CD4-positive, alpha-beta memory T cell (primary cell): ENCODE data around the gene RPS27A. TPM values are rescaled to one million over a fixed set of nuclear protein-coding genes. Genes with fewer than 3 reads are reported as not detected.
A peak's percentile ranks its signal among the peaks of the same experiment; 100 is the strongest.
"Not testable (repeated sequence)": the region's sequence is repeated elsewhere in the genome, so short reads cannot be mapped to it uniquely, and the experiment has no call there.

ENCODE experiments used
- CTCF ChIA-PET: fragments of 350-600 bp; sonication (Branson Sonifier 250); formaldehyde crosslinking; loops from one replicate; lab custom pipeline; 2021; ENCODE audit warnings: inconsistent platforms; ENCODE audit not compliant: partially characterized antibody; lab: Charles Lee
- POLR2A ChIA-PET: fragments of 350-600 bp; sonication (Branson Sonifier 250); formaldehyde crosslinking; loops from one replicate; lab custom pipeline; 2021; ENCODE audit not compliant: partially characterized antibody; lab: Charles Lee
- DNase-seq, 5 donors: peaks; one replicate each; pipeline versions ENCODE4 v3.0.0 to v3.0.0-alpha.2; 2020 to 2022; ENCODE audit warnings: mixed read lengths in 1 of 5
- H3K27ac ChIP-seq: one replicate; pipeline ENCODE4 v1.7.0; 2013; ENCODE audit warnings: low read depth, low read length
- H3K27me3 ChIP-seq: 2 replicates; pipeline ENCODE4 v1.7.0; 2013; ENCODE audit warnings: mild to moderate bottlenecking, low read length, moderate library complexity; ENCODE audit not compliant: insufficient read depth
- H3K36me3 ChIP-seq: 2 replicates; pipeline ENCODE4 v1.7.0; 2013; ENCODE audit warnings: mild to moderate bottlenecking, low read length, moderate library complexity; ENCODE audit not compliant: insufficient read depth
- H3K4me1 ChIP-seq: 2 replicates; pipeline ENCODE4 v1.7.0; 2013; ENCODE audit warnings: mild to moderate bottlenecking, low read length, moderate library complexity; ENCODE audit not compliant: insufficient read depth
- H3K4me3 ChIP-seq, 2 donors: one replicate each; pipeline ENCODE4 v1.7.0; 2013; ENCODE audit warnings: low read length in 2 of 2, mild to moderate bottlenecking in 1 of 2
- H3K9me3 ChIP-seq, 2 donors: one replicate each; pipeline ENCODE4 v1.7.0; 2013; ENCODE audit warnings: low read length in 2 of 2, control low read depth in 1 of 2; ENCODE audit not compliant: control insufficient read depth in 1 of 2
- H3K27ac Mint-ChIP-seq, 7 donors: one replicate each; pipeline ENCODE4 v1.8.0; 2020 to 2021; ENCODE audit warnings: mixed read lengths in 7 of 7, mild to moderate bottlenecking in 6 of 7, inconsistent platforms in 3 of 7, moderate library complexity in 3 of 7
- H3K27me3 Mint-ChIP-seq, 2 donors: one replicate each; pipeline ENCODE4 v1.8.0; 2020 to 2021; ENCODE audit warnings: mixed read lengths in 2 of 2
- H3K36me3 Mint-ChIP-seq, 2 donors: one replicate each; pipeline ENCODE4 v1.8.0; 2020 to 2021; ENCODE audit warnings: mixed read lengths in 2 of 2, inconsistent platforms in 1 of 2, mild to moderate bottlenecking in 1 of 2
- H3K4me1 Mint-ChIP-seq, 4 donors: one replicate each; pipeline ENCODE4 v1.8.0; 2020 to 2021; ENCODE audit warnings: mixed read lengths in 4 of 4, mild to moderate bottlenecking in 1 of 4
- H3K4me3 Mint-ChIP-seq, 8 donors: one replicate each; pipeline ENCODE4 v1.8.0; 2020 to 2021; ENCODE audit warnings: mixed read lengths in 8 of 8, mild to moderate bottlenecking in 7 of 8, moderate library complexity in 6 of 8, inconsistent platforms in 3 of 8
- H3K9me3 Mint-ChIP-seq, 8 donors: one replicate each; pipeline ENCODE4 v1.8.0; 2020 to 2021; ENCODE audit warnings: mixed read lengths in 8 of 8, mild to moderate bottlenecking in 5 of 8, inconsistent platforms in 3 of 8, moderate library complexity in 1 of 8
- intact Hi-C: fragments of 100-400 bp; cut with micrococcal nuclease; formaldehyde crosslinking; loops from one replicate; pipeline ENCODE4 v1.15.1; 2023
- polyA plus RNA-seq, 2 donors: library from polyadenylated mRNA; unstranded; fragments of 300-500 nt; fragmentation: Illumina TruSeq; gene quantifications; one replicate each; pipeline ENCODE4 v1.2.3, GENCODE V29; 2021
- total RNA-seq, 2 experiments: library from RNA; stranded (reverse); gene quantifications; one replicate each; pipeline ENCODE4 v1.2.3, GENCODE V29; 2021

The RPS27A gene
- total and polyA plus RNA-seq, 4 experiments from 2014 or later, result 2,280 to 3,667 (median 2,534) TPM

DNA sequence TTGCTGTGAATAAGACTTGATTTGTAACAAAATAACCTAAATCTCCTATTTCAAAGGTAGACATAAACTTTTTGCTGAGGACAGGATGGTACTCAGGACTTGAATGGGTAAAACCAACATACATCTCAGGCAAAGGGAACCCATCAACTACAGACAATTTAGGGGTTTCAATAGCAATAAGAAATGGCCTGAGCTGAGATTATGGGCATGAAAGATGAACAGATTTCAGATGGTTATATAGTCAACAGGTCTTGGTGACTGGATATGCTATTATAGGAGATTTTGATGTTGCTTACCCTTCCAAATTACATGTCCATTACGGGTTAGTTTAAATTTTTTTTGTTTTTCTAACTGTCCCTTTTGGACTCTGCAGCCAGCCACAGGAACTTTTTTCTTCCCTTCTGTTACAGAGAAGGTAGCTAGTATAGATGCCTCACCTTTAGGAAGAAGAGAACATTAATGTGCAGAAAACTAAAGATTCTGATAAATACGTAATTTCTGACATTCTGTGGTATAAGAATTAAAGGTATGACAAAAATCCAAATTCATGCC, 4.6 kb downstream of the RPS27A start:
- peaks cover 29 to 58% of the 10 kb centered on the region in 2 donors for H3K36me3 Mint-ChIP-seq
- no peaks in the 10 kb centered on the region for H3K27me3 ChIP-seq
- H3K36me3 ChIP-seq, result peaks cover 38% of the 10 kb centered on the region
- no peak overlapping the region for H3K27ac ChIP-seq
- H3K4me3 Mint-ChIP-seq, result no peak overlapping the region
- H3K27me3 Mint-ChIP-seq, result no peaks in the 10 kb centered on the region
- intact Hi-C loops, result loop anchor here (10.0 kb wide), 1 partner anchor 672 kb away; no protein-coding TSS in a partner anchor
- DNase-seq, result no peak
- peaks cover 16 to 36% (median 31%) of the 10 kb centered on the region in 4 donors for H3K4me1 Mint-ChIP-seq
- no peak overlapping the region for H3K4me3 ChIP-seq
- peaks cover 29% of the 10 kb centered on the region for H3K4me1 ChIP-seq
- H3K27ac Mint-ChIP-seq, result peak overlapping the region in 1 of 7 donors; percentile 97
- H3K9me3 Mint-ChIP-seq, result no peaks in the 10 kb centered on the region
- no peaks in the 10 kb centered on the region for H3K9me3 ChIP-seq
- ChIA-PET CTCF (interaction anchor here (1.3 kb wide), 1 partner anchor 14 kb away, joined by 4 read pairs; no protein-coding TSS in a partner anchor), POLR2A (no interaction called here)

DNA sequence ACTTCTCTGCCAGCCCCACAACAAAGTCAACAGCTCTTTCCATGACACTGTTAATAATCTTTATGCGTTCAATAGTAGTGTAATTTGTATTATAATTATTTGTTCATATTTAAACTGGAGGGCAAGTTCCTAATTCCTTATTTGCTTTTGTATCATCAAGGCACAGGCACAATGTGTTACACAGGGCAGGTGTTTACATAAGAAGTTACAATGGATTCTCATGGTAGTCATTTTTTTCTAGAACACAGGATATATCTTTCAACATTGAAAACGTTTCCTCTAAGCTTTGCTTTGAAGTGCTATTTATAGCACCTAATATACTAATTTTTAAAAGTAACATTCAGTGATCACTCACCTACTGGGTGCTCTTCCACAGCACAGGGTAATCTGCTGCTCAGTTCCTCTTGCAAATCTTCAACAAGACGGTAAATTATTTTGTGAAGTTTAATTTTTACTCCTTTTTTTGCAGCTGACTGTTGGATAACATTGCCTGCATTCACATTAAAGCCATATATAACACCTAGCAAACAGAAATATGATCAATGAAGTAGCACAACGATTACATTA, 7.3 kb downstream of the RPS27A start:
- Mint-ChIP-seq H3K36me3 (peaks cover 18 to 50% of the 10 kb centered on the region in 2 donors), H3K27ac (no peak overlapping the region), H3K4me1 (peaks cover 5 to 16% (median 12%) of the 10 kb centered on the region in 4 donors), H3K4me3 (no peak overlapping the region), H3K27me3 (no peaks in the 10 kb centered on the region), H3K9me3 (no peaks in the 10 kb centered on the region)
- intact Hi-C loops, result loop anchor here (10.0 kb wide), 1 partner anchor 675 kb away; no protein-coding TSS in a partner anchor
- H3K4me3 ChIP-seq, result no peak overlapping the region
- DNase-seq, result no peak
- POLR2A ChIA-PET, result no interaction called here
- H3K36me3 ChIP-seq, result peaks cover 25% of the 10 kb centered on the region
- no peak overlapping the region for H3K27ac ChIP-seq
- H3K9me3 ChIP-seq, result no peaks in the 10 kb centered on the region
- H3K27me3 ChIP-seq, result no peaks in the 10 kb centered on the region
- CTCF ChIA-PET, result no interaction called here
- H3K4me1 ChIP-seq, result peaks cover 12% of the 10 kb centered on the region

- H3K27ac Mint-ChIP-seq, H3K4me1 Mint-ChIP-seq, H3K9me3 Mint-ChIP-seq, H3K27me3 Mint-ChIP-seq, intact Hi-C loops, H3K27ac ChIP-seq, H3K4me3 Mint-ChIP-seq, H3K4me1 ChIP-seq, H3K27me3 ChIP-seq, H3K4me3 ChIP-seq, H3K9me3 ChIP-seq, DNase-seq, CTCF ChIA-PET: not testable (repeated sequence)
- peaks cover 16 to 45% of the 10 kb centered on the region in 2 donors for H3K36me3 Mint-ChIP-seq
- POLR2A ChIA-PET, result interaction anchor here (0.6 kb wide), 1 partner anchor 17 kb away, joined by 4 read pairs; no protein-coding TSS in a partner anchor
- peaks cover 14% of the 10 kb centered on the region for H3K36me3 ChIP-seq
Observed at GRCh38 chr2:55241582-55241981, 9.1 kb downstream of the RPS27A start.

GRCh38 chr2:55242617-55243016, 10.1 kb downstream of the RPS27A start:
- no peak for DNase-seq
- CTCF ChIA-PET, result interaction anchor here (1.0 kb wide), 1 partner anchor 19 kb away, joined by 3 read pairs; no protein-coding TSS in a partner anchor
- no peak overlapping the region for H3K4me3 Mint-ChIP-seq
- POLR2A ChIA-PET, result no interaction called here
- intact Hi-C loops, result no loop called here
- H3K27ac ChIP-seq, result no peak overlapping the region
- H3K4me3 ChIP-seq, result no peak overlapping the region
- peaks cover 16% of the 10 kb centered on the region for H3K36me3 ChIP-seq
- peak overlapping the region in 3 of 7 donors; percentile 19 to 87 (median 68) for H3K27ac Mint-ChIP-seq
- no peaks in the 10 kb centered on the region for H3K9me3 Mint-ChIP-seq
- H3K27me3 ChIP-seq, result no peaks in the 10 kb centered on the region
- no peaks in the 10 kb centered on the region for H3K4me1 ChIP-seq
- H3K4me1 Mint-ChIP-seq, result peaks cover 0 to 9% (median 3%) of the 10 kb centered on the region in 4 donors
- H3K9me3 ChIP-seq, result no peaks in the 10 kb centered on the region
- H3K27me3 Mint-ChIP-seq, result no peaks in the 10 kb centered on the region
- H3K36me3 Mint-ChIP-seq, result peaks cover 22 to 49% of the 10 kb centered on the region in 2 donors

- peaks cover 28 to 57% of the 10 kb centered on the region in 2 donors for H3K36me3 Mint-ChIP-seq
- CTCF ChIA-PET, result interaction anchor here (1.5 kb wide), 1 partner anchor 25 kb away, joined by 4 read pairs; no protein-coding TSS in a partner anchor
Observed at GRCh38 chr2:55245411-55245810, 12.9 kb downstream of the RPS27A start.

DNA sequence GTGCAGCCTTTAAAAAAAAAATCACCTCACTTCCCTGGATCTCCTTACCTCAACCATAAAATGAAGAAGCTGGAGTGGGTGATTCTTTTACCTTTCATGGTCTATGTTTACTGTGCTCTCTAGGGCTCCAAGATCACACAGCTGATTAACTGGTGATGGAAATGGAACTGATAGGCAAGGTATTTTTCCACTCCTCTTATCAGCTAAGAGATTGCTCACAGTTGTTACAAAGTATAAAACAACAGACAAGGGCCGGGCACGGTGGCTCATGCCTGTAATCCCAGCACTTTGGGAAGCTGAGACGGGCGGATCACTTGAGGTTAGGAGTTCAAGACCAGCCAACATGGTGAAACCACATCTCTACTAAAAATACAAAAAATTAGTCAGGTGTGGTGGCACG, 14.5 kb downstream of the RPS27A start:
- CTCF ChIA-PET, result no interaction called here
- Histone ChIP-seq H3K27ac (no peak overlapping the region), H3K9me3 (no peaks in the 10 kb centered on the region), H3K4me3 (no peak overlapping the region), H3K4me1 (no peaks in the 10 kb centered on the region), H3K36me3 (peaks cover 15% of the 10 kb centered on the region), H3K27me3 (no peaks in the 10 kb centered on the region)
- DNase-seq, result no peak
- H3K9me3 Mint-ChIP-seq, result no peaks in the 10 kb centered on the region
- POLR2A ChIA-PET, result no interaction called here
- no peaks in the 10 kb centered on the region for H3K27me3 Mint-ChIP-seq
- peak overlapping the region in 2 of 7 donors; percentile 3 to 23 for H3K27ac Mint-ChIP-seq
- intact Hi-C loops, result no loop called here
- peaks cover 0 to 1% (median 0%) of the 10 kb centered on the region in 4 donors for H3K4me1 Mint-ChIP-seq
- no peak overlapping the region for H3K4me3 Mint-ChIP-seq
- H3K36me3 Mint-ChIP-seq, result peaks cover 32 to 63% of the 10 kb centered on the region in 2 donors

More at GRCh38 chr2:55245411-55245810, 12.9 kb downstream of the RPS27A start:
- Mint-ChIP-seq H3K4me1 (peaks cover 0 to 1% (median 0%) of the 10 kb centered on the region in 4 donors), H3K4me3 (no peak overlapping the region), H3K27me3 (no peaks in the 10 kb centered on the region), H3K9me3 (no peaks in the 10 kb centered on the region), H3K27ac (peak overlapping the region in 2 of 7 donors; percentile 50 to 64)
- peaks cover 14% of the 10 kb centered on the region for H3K36me3 ChIP-seq
- DNase-seq, result no peak
- H3K27me3 ChIP-seq, result no peaks in the 10 kb centered on the region
- POLR2A ChIA-PET, result no interaction called here
- H3K27ac ChIP-seq, result no peak overlapping the region
- H3K9me3 ChIP-seq, result no peaks in the 10 kb centered on the region
- intact Hi-C loops, result no loop called here
- H3K4me3 ChIP-seq, result no peak overlapping the region
- no peaks in the 10 kb centered on the region for H3K4me1 ChIP-seq

DNA sequence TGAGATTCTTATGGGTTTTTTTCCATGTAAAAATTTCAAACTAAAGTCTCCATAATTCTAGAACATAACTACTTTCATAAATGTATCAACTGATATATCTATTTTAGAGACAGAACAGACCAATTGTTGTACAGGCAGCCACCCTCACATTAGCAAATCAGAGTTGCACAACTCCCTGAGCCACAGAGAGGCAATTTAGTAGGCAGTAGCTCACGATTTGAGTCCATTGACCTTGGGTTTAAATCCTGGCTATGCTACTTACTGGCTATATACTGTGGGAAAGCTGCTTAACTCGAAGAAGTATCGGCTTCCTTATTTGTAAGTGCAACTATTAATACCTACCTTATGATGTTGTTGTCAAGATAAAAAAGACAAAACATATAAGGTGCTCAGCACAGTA, 20.3 kb downstream of the RPS27A start:
- Histone ChIP-seq H3K9me3 (no peaks in the 10 kb centered on the region), H3K36me3 (peaks cover 9% of the 10 kb centered on the region), H3K4me1 (no peaks in the 10 kb centered on the region), H3K27ac (no peak overlapping the region), H3K4me3 (no peak overlapping the region), H3K27me3 (no peaks in the 10 kb centered on the region)
- CTCF ChIA-PET, result no interaction called here
- no peaks in the 10 kb centered on the region for H3K9me3 Mint-ChIP-seq
- intact Hi-C loops, result no loop called here
- peaks cover 31 to 53% of the 10 kb centered on the region in 2 donors for H3K36me3 Mint-ChIP-seq
- POLR2A ChIA-PET, result interaction anchor here (1.1 kb wide), 1 partner anchor 30 kb away, joined by 4 read pairs; no protein-coding TSS in a partner anchor
- H3K27me3 Mint-ChIP-seq, result no peaks in the 10 kb centered on the region
- H3K4me1 Mint-ChIP-seq, result peaks cover 0 to 2% (median 0%) of the 10 kb centered on the region in 4 donors
- H3K4me3 Mint-ChIP-seq, result no peak overlapping the region
- no peak overlapping the region for H3K27ac Mint-ChIP-seq
- no peak for DNase-seq
